DND-41 (cell line): Measurements from ENCODE around the gene TNNC1.

Source experiments
- EZH2 ChIP-seq: IDR thresholded peaks from 3 replicates; pipeline ENCODE4 v1.6.1; 2012; ENCODE audit warnings: borderline replicate concordance, low read depth, mild to moderate bottlenecking, moderate library complexity, low read length, inconsistent platforms; ENCODE audit not compliant: severe bottlenecking
- TF ChIP-seq, protein P1 (sequence below): IDR thresholded peaks from 2 replicates; pipeline ENCODE4 v1.5.1; 2012; ENCODE audit warnings: borderline replicate concordance, low read length, moderate library complexity, mild to moderate bottlenecking; ENCODE audit not compliant: poor library complexity, severe bottlenecking; ENCODE audit errors: extremely low read depth

GRCh38 chr3:52439426-52440248, 14.2 kb downstream of the TNNC1 start:
- TF ChIP-seq, protein P1, sequence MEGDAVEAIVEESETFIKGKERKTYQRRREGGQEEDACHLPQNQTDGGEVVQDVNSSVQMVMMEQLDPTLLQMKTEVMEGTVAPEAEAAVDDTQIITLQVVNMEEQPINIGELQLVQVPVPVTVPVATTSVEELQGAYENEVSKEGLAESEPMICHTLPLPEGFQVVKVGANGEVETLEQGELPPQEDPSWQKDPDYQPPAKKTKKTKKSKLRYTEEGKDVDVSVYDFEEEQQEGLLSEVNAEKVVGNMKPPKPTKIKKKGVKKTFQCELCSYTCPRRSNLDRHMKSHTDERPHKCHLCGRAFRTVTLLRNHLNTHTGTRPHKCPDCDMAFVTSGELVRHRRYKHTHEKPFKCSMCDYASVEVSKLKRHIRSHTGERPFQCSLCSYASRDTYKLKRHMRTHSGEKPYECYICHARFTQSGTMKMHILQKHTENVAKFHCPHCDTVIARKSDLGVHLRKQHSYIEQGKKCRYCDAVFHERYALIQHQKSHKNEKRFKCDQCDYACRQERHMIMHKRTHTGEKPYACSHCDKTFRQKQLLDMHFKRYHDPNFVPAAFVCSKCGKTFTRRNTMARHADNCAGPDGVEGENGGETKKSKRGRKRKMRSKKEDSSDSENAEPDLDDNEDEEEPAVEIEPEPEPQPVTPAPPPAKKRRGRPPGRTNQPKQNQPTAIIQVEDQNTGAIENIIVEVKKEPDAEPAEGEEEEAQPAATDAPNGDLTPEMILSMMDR: no peak
- TF ChIP-seq EZH2: no peak
